Endothelial cell of umbilical vein (primary cell): ENCODE data around the gene HRK. TPM values are rescaled to one million over a fixed set of nuclear protein-coding genes. Genes with fewer than 3 reads are reported as not detected.
A peak's percentile ranks its signal among the peaks of the same experiment; 100 is the strongest.

Source experiments
- BruUV-seq: library from RNA; stranded (reverse); fragments of 400-500 nt; replicated peaks from 2 replicates; lab custom pipeline; 2021; lab: Mats Ljungman, UMichigan
- CTCF ChIA-PET: fragments of 300-600, 350-600 bp; sonication (Branson Sonifier 250); formaldehyde crosslinking; loops from one replicate; lab custom pipeline; 2021; ENCODE audit warnings: antibody characterized with exemption, inconsistent platforms; lab: Charles Lee
- POLR2A ChIA-PET: fragments of 300-600, 350-600 bp; sonication (Branson Sonifier 250); formaldehyde crosslinking; loops from one replicate; lab custom pipeline; 2021; ENCODE audit warnings: antibody characterized with exemption, inconsistent platforms; lab: Charles Lee
- DNase-seq: peaks from one replicate; pipeline ENCODE4 v3.0.0-alpha.2; 2011; ENCODE audit warnings: low read depth, low spot score
- FAIRE-seq: peaks from 2 replicates; lab custom pipeline; 2011; peaks lifted over from hg19 to GRCh38; lab: Jason Lieb, UNC
- H2AFZ ChIP-seq: 2 replicates; pipeline ENCODE4 v1.6.0; 2012; ENCODE audit warnings: low read depth, low read length, control low read depth, inconsistent platforms
- H3K27ac ChIP-seq: 2 replicates; pipeline ENCODE4 v1.5.1; 2011; ENCODE audit warnings: low read depth, mild to moderate bottlenecking, control low read depth, low read length, moderate library complexity; ENCODE audit not compliant: insufficient read depth
- H3K27me3 ChIP-seq, 2 experiments: 2 replicates each; pipeline versions ENCODE4 v1.6.0 to v1.6.1; 2011; ENCODE audit warnings: low read length in 2 of 2, mixed read lengths in 1 of 2; ENCODE audit not compliant: control insufficient read depth in 2 of 2, insufficient read depth in 2 of 2
- H3K36me3 ChIP-seq, 2 experiments: 2 replicates in 1 of 2; 3 replicates in 1 of 2; pipeline ENCODE4 v1.5.1; 2011; ENCODE audit warnings: low read length in 2 of 2, mild to moderate bottlenecking in 1 of 2, moderate library complexity in 1 of 2; ENCODE audit not compliant: control insufficient read depth in 2 of 2, insufficient read depth in 2 of 2; ENCODE audit errors: extremely low read depth in 1 of 2
- H3K4me1 ChIP-seq: 3 replicates; pipeline ENCODE4 v1.5.1; 2011; ENCODE audit warnings: mild to moderate bottlenecking, low read length; ENCODE audit not compliant: control insufficient read depth, insufficient read depth; ENCODE audit errors: extremely low read depth
- H3K4me2 ChIP-seq: 2 replicates; pipeline ENCODE4 v1.6.1; 2011; ENCODE audit warnings: low read length, control low read depth, mixed read lengths; ENCODE audit not compliant: insufficient read depth
- H3K4me3 ChIP-seq, 3 experiments: fragments of 200-600 bp in 1 of 3; sonication (generic), shearing (Covaris generic) in 1 of 3; replicated peaks in 1 of 3; 2 replicates each; pipeline ENCODE4 v1.5.1; 2011 to 2016; ENCODE audit warnings: control low read depth in 3 of 3, low read length in 3 of 3, mild to moderate bottlenecking in 2 of 3, inconsistent platforms in 1 of 3, low read depth in 1 of 3, moderate library complexity in 1 of 3; ENCODE audit not compliant: insufficient read depth in 1 of 3
- H3K79me2 ChIP-seq: 2 replicates; pipeline ENCODE4 v1.6.0; 2012; ENCODE audit warnings: low read length, inconsistent platforms; ENCODE audit not compliant: control insufficient read depth, insufficient read depth
- H3K9ac ChIP-seq: replicated peaks from 2 replicates; pipeline ENCODE3; 2011; ENCODE audit warnings: low read length, control low read depth; ENCODE audit not compliant: insufficient read depth; ENCODE audit errors: extremely low read depth
- H3K9me1 ChIP-seq: replicated peaks from 3 replicates; pipeline ENCODE4 v1.6.0; 2011; ENCODE audit warnings: mild to moderate bottlenecking, low read length; ENCODE audit not compliant: control insufficient read depth, insufficient read depth; ENCODE audit errors: extremely low read depth
- H3K9me3 ChIP-seq: replicated peaks from 2 replicates; pipeline ENCODE4 v1.5.1; 2012; ENCODE audit warnings: low read length, inconsistent platforms; ENCODE audit not compliant: control insufficient read depth, insufficient read depth
- H4K20me1 ChIP-seq: replicated peaks from 2 replicates; pipeline ENCODE3; 2011; ENCODE audit warnings: mild to moderate bottlenecking, low read length; ENCODE audit not compliant: control insufficient read depth, insufficient read depth; ENCODE audit errors: extremely low read depth
- EZH2 ChIP-seq: IDR thresholded peaks from 2 replicates; pipeline ENCODE4 v1.6.1; 2012; ENCODE audit warnings: borderline replicate concordance, low read depth, mild to moderate bottlenecking, moderate library complexity, low read length, inconsistent platforms; ENCODE audit not compliant: severe bottlenecking
- FOS ChIP-seq: IDR thresholded peaks from 2 replicates; pipeline ENCODE4 v1.6.1; 2011; ENCODE audit warnings: mild to moderate bottlenecking, low read length, moderate library complexity, borderline replicate concordance; ENCODE audit not compliant: insufficient read depth
- GATA2 ChIP-seq: IDR thresholded peaks from 2 replicates; pipeline ENCODE4 v1.7.0; 2011; ENCODE audit warnings: low read depth, mild to moderate bottlenecking, moderate library complexity, mixed read lengths, low read length; ENCODE audit not compliant: insufficient read length, insufficient read depth
- JUN ChIP-seq: IDR thresholded peaks from 2 replicates; pipeline ENCODE4 v1.6.1; 2011; ENCODE audit warnings: borderline replicate concordance, low read depth; ENCODE audit not compliant: insufficient read length, insufficient read depth
- MYC ChIP-seq: IDR thresholded peaks from one replicate; pipeline ENCODE4 v1.6.1; 2011; ENCODE audit warnings: mild to moderate bottlenecking, low read depth, low read length
- POLR2A ChIP-seq: IDR thresholded peaks from 2 replicates; pipeline ENCODE4 v1.6.1; 2012; ENCODE audit warnings: low read depth, mild to moderate bottlenecking, control low read depth, low read length
- POLR2AphosphoS5 ChIP-seq: IDR thresholded peaks from 2 replicates; pipeline ENCODE4 v1.6.1; 2012; ENCODE audit warnings: low read depth, mild to moderate bottlenecking, control low read depth, low read length, moderate library complexity; ENCODE audit not compliant: insufficient read depth
- dilution Hi-C: fragments of 300-500 bp; cut with MboI; formaldehyde crosslinking; loops from one replicate; pipeline ENCODE4 v1.15.0; 2019; ENCODE audit warnings: low sequenced_read_pairs; ENCODE audit not compliant: extremely low pct_ligation_motif_present
- intact Hi-C: fragments of 100-400 bp; cut with micrococcal nuclease; formaldehyde crosslinking; loops from one replicate; pipeline ENCODE4 v1.10.0; 2022
- polyA plus RNA-seq, 4 experiments: library from polyadenylated mRNA; depleted of rRNA in 3 of 4; stranded (reverse) in 3 of 4; unstranded in 1 of 4; fragments of >200 nt; gene quantifications; 2 replicates each; pipeline versions ENCODE4 v1.2.1 to v1.2.3, GENCODE V29; 2011 to 2012; ENCODE audit warnings: missing spikeins in 1 of 4
- total RNA-seq: library from RNA; stranded (reverse); gene quantifications from 2 replicates; pipeline ENCODE4 v1.2.3, GENCODE V29; 2021
- TF ChIP-seq, protein P1 (sequence below): IDR thresholded peaks from 2 replicates; pipeline ENCODE4 v1.6.1; 2011; ENCODE audit not compliant: insufficient read depth, insufficient read length
- TF ChIP-seq, protein P2 (sequence below), 2 donors: IDR thresholded peaks; 1 replicate in 1 of 2; 2 replicates in 1 of 2; pipeline ENCODE4 v1.5.1; 2011; ENCODE audit warnings: low read length in 2 of 2, mild to moderate bottlenecking in 2 of 2, moderate library complexity in 2 of 2, control low read depth in 1 of 2, inconsistent platforms in 1 of 2, low read depth in 1 of 2; ENCODE audit not compliant: insufficient read depth in 1 of 2; ENCODE audit errors: extremely low read depth in 1 of 2

HRK gene
- total and polyA plus RNA-seq, 2 donors (not counting 3 experiments of a cell fraction or from before 2014, with no cell fraction given) = not detected

DNA sequence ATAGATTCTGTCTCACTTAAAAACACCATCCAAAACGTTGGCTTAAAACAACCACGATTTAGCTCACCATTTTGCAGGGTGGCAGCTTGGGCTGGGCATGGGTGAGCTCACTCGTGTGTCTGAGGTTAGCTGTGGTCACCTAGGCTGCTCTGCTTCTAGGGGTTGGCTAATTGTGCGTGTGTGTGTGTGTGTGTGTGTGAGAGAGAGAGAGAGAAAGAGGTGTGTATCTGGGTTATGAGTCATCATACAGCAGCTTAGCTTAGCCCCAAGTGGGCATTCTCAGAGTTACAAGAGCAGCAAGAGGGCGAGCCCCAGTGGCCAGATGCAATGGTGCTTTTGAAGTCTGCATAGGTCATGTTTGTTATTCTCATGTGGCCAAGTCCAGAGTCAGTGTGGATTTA lies 35.5 kb upstream of the HRK start:
- DNase-seq = peak; percentile 16
- no peaks in the 10 kb centered on the region for H3K9me3 ChIP-seq
- H3K4me2 ChIP-seq = no peak overlapping the region
- no TSS peak for BruUV-seq
- no peak overlapping the region for H3K4me3 ChIP-seq
- FAIRE-seq = peak; percentile 47
- no peaks in the 10 kb centered on the region for H3K36me3 ChIP-seq
- CTCF ChIA-PET = interaction anchor here (1.0 kb wide), 1 partner anchor 97 kb away, joined by 3 read pairs; no protein-coding TSS in a partner anchor
- no peak overlapping the region for H3K27ac ChIP-seq
- H4K20me1 ChIP-seq = no peaks in the 10 kb centered on the region
- peaks cover 44% of the 10 kb centered on the region for H3K79me2 ChIP-seq
- no peak overlapping the region for H2AFZ ChIP-seq
- H3K9me1 ChIP-seq = no peaks in the 10 kb centered on the region
- dilution Hi-C loops = no loop called here
- H3K9ac ChIP-seq = no peak overlapping the region
- TF ChIP-seq JUN (peak; percentile 29), POLR2A (no peak), GATA2 (no peak), MYC (no peak), EZH2 (no peak), POLR2AphosphoS5 (no peak), FOS (peak; percentile 55)
- TF ChIP-seq, protein P1, sequence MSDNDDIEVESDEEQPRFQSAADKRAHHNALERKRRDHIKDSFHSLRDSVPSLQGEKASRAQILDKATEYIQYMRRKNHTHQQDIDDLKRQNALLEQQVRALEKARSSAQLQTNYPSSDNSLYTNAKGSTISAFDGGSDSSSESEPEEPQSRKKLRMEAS = no peak
- TF ChIP-seq, protein P2, sequence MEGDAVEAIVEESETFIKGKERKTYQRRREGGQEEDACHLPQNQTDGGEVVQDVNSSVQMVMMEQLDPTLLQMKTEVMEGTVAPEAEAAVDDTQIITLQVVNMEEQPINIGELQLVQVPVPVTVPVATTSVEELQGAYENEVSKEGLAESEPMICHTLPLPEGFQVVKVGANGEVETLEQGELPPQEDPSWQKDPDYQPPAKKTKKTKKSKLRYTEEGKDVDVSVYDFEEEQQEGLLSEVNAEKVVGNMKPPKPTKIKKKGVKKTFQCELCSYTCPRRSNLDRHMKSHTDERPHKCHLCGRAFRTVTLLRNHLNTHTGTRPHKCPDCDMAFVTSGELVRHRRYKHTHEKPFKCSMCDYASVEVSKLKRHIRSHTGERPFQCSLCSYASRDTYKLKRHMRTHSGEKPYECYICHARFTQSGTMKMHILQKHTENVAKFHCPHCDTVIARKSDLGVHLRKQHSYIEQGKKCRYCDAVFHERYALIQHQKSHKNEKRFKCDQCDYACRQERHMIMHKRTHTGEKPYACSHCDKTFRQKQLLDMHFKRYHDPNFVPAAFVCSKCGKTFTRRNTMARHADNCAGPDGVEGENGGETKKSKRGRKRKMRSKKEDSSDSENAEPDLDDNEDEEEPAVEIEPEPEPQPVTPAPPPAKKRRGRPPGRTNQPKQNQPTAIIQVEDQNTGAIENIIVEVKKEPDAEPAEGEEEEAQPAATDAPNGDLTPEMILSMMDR (IDR thresholded peaks at IDR 0.05; ENCODE audit: extremely low read depth in 1 of 2, insufficient read depth in 1 of 2, low read depth in 1 of 2, low read length in 2 of 2) = no peak
- POLR2A ChIA-PET = no interaction called here
- intact Hi-C loops = loop anchor here (10.0 kb wide), 1 partner anchor 238 kb away; no protein-coding TSS in a partner anchor
- H3K4me1 ChIP-seq = peaks cover 7% of the 10 kb centered on the region
- no peaks in the 10 kb centered on the region for H3K27me3 ChIP-seq
